Measurements from ENCODE around the gene ORC4. TPM values are rescaled to one million over a fixed set of nuclear protein-coding genes. Genes with fewer than 3 reads are reported as not detected.

Gene ORC4
- total and polyA plus RNA-seq, 2 donors (not counting 3 experiments of a cell fraction or from before 2014, with no cell fraction given) = 25.2 to 27.0 TPM

- Histone ChIP-seq H3K4me1 (ENCODE audit: control insufficient read depth, extremely low read depth, insufficient read depth, low read length) (no peaks in the 10 kb centered on the region), H3K27me3 (ENCODE audit: control insufficient read depth in 2 of 2, insufficient read depth in 2 of 2, low read length in 2 of 2) (no peaks in the 10 kb centered on the region), H3K9ac (replicated peaks; ENCODE audit: extremely low read depth, insufficient read depth, low read length) (no peak overlapping the region), H4K20me1 (replicated peaks; ENCODE audit: control insufficient read depth, extremely low read depth, insufficient read depth, low read length) (peaks cover 6% of the 10 kb centered on the region), H3K27ac (ENCODE audit: insufficient read depth, low read depth, low read length) (no peak overlapping the region), H3K9me3 (replicated peaks; ENCODE audit: control insufficient read depth, insufficient read depth, low read length) (no peaks in the 10 kb centered on the region), H3K4me2 (ENCODE audit: insufficient read depth, low read length) (no peak overlapping the region), H3K36me3 (ENCODE audit: control insufficient read depth in 2 of 2, extremely low read depth in 1 of 2, insufficient read depth in 2 of 2, low read length in 2 of 2) (no peaks in the 10 kb centered on the region), H2AFZ (ENCODE audit: low read depth, low read length) (no peak overlapping the region), H3K9me1 (replicated peaks; ENCODE audit: control insufficient read depth, extremely low read depth, insufficient read depth, low read length) (no peaks in the 10 kb centered on the region), H3K79me2 (ENCODE audit: control insufficient read depth, insufficient read depth, low read length) (peaks cover 3% of the 10 kb centered on the region), H3K4me3 (replicated peaks in 1 of 3; ENCODE audit: insufficient read depth in 1 of 3, low read depth in 1 of 3, low read length in 3 of 3) (no peak overlapping the region)
- TF ChIP-seq MYC (IDR thresholded peaks at IDR 0.05; ENCODE audit: low read depth, low read length) (no peak), CTCF (IDR thresholded peaks at IDR 0.05; ENCODE audit: extremely low read depth in 1 of 2, insufficient read depth in 1 of 2, low read depth in 1 of 2, low read length in 2 of 2) (no peak), JUN (IDR thresholded peaks at IDR 0.05; ENCODE audit: borderline replicate concordance, insufficient read depth, insufficient read length, low read depth) (no peak), EZH2 (IDR thresholded peaks at IDR 0.05; ENCODE audit: borderline replicate concordance, low read depth, low read length, severe bottlenecking) (no peak)
- FAIRE-seq (no peak), DNase-seq (ENCODE audit: low read depth, low spot score) (no peak)
- CTCF ChIA-PET = no interaction called here
- intact Hi-C loops (cut with micrococcal nuclease) = no loop called here
- POLR2A ChIA-PET = no interaction called here
- no TSS peak for BruUV-seq (replicated peaks)
- dilution Hi-C loops (cut with MboI; ENCODE audit: extremely low pct_ligation_motif_present, low sequenced_read_pairs) = no loop called here
These were observed 42.9 kb downstream of the ORC4 start for GRCh38 chr2:147977679-147978078.

- CTCF ChIA-PET = interaction anchor here (2.1 kb wide), 1 partner anchor 533 kb away, joined by 9 read pairs; no protein-coding TSS in a partner anchor
- no TSS peak for BruUV-seq (replicated peaks)
These were observed 44.4 kb downstream of the ORC4 start for GRCh38 chr2:147976102-147976501.

More at GRCh38 chr2:147976102-147976501, 44.4 kb downstream of the ORC4 start:
- Histone ChIP-seq H3K4me2 (ENCODE audit: insufficient read depth, low read length) (no peak overlapping the region), H3K9ac (replicated peaks; ENCODE audit: extremely low read depth, insufficient read depth, low read length) (no peak overlapping the region), H3K79me2 (ENCODE audit: control insufficient read depth, insufficient read depth, low read length) (peaks cover 3% of the 10 kb centered on the region), H3K27ac (ENCODE audit: insufficient read depth, low read depth, low read length) (no peak overlapping the region), H3K9me1 (replicated peaks; ENCODE audit: control insufficient read depth, extremely low read depth, insufficient read depth, low read length) (no peaks in the 10 kb centered on the region), H3K4me3 (replicated peaks in 1 of 3; ENCODE audit: insufficient read depth in 1 of 3, low read depth in 1 of 3, low read length in 3 of 3) (no peak overlapping the region), H3K27me3 (ENCODE audit: control insufficient read depth in 2 of 2, insufficient read depth in 2 of 2, low read length in 2 of 2) (no peaks in the 10 kb centered on the region), H2AFZ (ENCODE audit: low read depth, low read length) (no peak overlapping the region), H3K9me3 (replicated peaks; ENCODE audit: control insufficient read depth, insufficient read depth, low read length) (no peaks in the 10 kb centered on the region), H3K4me1 (ENCODE audit: control insufficient read depth, extremely low read depth, insufficient read depth, low read length) (no peaks in the 10 kb centered on the region), H3K36me3 (ENCODE audit: control insufficient read depth in 2 of 2, extremely low read depth in 1 of 2, insufficient read depth in 2 of 2, low read length in 2 of 2) (no peaks in the 10 kb centered on the region), H4K20me1 (replicated peaks; ENCODE audit: control insufficient read depth, extremely low read depth, insufficient read depth, low read length) (peaks cover 2% of the 10 kb centered on the region)
- dilution Hi-C loops (cut with MboI; ENCODE audit: extremely low pct_ligation_motif_present, low sequenced_read_pairs) = no loop called here
- TF ChIP-seq POLR2A (IDR thresholded peaks at IDR 0.05; ENCODE audit: low read depth, low read length) = no peak
- POLR2A ChIA-PET = no interaction called here
- DNase-seq (ENCODE audit: low read depth, low spot score) (no peak), FAIRE-seq (no peak)
- intact Hi-C loops (cut with micrococcal nuclease) = no loop called here

All from endothelial cell of umbilical vein (primary cell).